Measurements from ENCODE around the gene COL4A1.

The COL4A1 gene

DNA sequence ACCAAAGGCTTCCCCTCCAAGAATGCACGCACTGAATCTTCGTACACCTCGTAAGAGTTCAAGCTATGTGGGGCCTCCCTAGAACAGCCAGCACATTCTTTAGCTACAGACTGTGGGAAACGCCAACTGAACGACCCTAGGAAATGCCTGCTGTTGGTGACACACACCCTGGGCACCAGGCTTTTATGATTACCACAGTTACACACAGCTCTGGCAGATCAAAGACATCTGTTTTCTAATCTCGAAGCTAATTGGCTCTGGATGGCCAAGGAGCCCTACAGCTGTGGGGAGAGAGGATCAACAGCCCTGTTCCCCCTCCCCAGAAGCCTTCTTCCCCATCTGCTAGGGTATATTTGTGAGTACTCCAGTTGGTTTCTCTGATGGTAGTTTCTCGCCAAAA, 123.0 kb downstream of the COL4A1 start:
- no peak for DNase-seq

DNA sequence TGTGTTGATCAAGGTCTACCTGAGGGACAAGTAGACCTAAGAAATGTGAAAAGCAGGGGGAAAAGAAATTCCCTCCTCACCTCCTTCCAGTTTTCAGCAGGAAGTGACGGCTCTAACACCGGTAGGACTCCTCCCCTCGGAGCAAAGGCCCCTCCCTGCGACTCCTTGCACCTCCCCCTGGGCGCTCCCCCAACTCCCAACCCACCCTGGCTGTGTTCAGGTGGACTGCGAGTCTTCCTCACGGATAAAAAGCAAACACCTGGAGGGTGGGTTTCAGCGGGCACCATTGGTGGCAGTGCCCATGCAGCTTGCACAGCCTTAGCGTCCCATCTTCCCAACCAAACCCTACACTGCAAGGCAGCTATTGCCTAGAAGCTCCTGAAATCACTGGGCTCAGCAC, 124.5 kb downstream of the COL4A1 start:
- no peak for DNase-seq

DNA sequence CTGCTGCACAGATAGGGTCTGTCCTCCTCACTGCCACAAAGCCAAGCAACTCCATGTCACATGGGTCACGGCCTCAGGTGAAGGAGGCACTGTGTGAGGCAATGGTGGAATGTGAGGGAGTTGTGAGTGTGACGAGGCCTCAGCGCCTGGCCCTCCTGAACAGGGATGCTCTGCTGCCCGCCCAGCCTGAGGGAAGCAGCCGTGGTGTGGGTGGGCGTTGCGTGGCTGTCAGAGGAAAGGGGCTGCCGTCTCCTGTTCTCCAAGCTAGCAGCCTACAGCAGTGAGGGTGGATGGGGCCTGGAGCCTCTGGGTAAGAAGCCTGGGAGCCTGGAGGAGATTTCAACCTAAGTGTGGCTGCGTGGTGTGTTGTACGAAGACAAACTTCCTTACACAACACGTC, 125.0 kb downstream of the COL4A1 start:
- DNase-seq, result no peak

DNA sequence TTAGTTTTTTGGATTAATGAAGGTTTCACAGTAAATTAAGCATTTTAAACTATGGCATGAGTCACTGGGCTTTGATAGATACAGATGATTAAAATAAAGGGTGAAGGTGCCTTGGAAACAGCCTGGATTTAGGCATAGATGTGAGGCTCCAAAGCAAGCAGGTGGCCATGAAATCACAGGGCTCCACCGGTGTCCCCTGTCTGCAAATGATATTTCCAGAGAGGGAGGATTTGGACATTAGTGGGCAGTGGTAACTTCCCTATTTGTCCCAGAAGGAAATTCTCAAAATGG, 127.2 kb downstream of the COL4A1 start:
- no peak for DNase-seq

DNA sequence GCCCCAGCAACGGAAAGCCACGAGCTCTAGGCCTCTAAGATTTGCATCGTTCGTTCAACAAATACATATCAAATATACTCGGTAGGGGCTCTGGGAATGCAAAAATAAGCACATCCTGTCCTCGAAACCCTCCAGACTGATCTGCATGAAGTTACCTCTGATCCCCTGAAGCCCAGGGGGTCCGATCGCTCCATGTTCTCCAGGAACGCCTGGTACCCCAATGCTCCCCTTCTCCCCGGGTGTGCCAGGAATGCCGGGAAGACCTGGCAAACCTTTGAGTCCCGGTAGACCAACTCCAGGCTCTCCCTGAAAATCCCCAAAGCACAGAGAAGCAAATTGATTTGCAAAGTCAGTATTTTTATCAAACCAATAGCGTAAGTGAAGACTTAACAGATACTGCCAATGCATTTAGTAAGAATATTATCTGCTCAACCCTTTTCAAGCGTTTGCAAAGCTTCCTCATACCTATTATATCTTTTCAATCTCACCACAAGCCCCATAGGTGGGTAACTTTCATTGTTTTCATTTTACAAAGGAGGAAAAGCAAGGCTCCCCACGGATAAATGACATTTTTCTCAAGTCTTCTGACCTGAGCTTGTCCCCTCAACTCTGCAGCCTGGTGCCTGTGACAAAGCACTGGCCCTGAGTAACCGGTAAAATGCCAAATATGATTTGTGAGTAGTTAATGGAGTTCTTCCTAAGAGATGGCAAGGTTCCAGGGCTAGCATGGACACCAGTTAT, 127.7 kb downstream of the COL4A1 start:
- no peak for DNase-seq

DNA sequence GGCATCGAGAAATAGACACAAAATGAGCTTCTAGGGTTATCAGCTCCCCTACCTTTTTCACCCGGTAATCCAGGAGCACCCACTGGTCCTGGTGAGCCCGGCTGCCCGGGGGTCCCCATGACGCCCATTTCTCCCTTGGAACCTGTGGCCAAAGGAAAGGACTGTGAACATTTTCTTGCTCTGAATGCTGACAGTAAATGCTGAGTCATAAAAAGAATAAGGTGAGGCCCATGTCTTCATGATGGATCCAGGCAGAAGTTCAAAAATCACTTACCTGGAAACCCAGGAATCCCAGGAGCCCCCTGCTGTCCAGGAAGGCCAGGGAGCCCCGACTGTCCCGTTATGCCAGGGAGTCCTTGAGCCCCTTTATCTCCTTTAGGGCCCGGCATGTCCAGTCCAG, 129.2 kb downstream of the COL4A1 start:
- no peak for DNase-seq

DNA sequence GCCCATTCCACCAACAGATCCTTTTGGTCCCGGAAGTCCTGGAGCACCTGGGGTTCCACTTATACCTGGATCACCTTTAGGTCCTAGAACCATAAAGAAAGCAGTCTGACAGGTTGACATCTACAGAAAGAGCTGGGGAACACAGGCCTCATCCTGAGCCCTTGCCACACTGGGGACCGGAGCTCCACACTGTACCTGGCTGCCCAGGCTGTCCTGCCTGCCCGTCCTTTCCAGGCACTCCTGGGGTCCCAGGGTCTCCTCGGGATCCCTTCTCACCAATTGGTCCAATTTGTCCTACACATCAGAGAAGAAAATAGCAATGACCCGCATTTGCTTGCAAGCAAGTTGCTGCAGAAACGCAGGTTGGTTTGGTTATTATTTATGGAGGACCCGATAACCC, 130.5 kb downstream of the COL4A1 start:
- no peak for DNase-seq

DNA sequence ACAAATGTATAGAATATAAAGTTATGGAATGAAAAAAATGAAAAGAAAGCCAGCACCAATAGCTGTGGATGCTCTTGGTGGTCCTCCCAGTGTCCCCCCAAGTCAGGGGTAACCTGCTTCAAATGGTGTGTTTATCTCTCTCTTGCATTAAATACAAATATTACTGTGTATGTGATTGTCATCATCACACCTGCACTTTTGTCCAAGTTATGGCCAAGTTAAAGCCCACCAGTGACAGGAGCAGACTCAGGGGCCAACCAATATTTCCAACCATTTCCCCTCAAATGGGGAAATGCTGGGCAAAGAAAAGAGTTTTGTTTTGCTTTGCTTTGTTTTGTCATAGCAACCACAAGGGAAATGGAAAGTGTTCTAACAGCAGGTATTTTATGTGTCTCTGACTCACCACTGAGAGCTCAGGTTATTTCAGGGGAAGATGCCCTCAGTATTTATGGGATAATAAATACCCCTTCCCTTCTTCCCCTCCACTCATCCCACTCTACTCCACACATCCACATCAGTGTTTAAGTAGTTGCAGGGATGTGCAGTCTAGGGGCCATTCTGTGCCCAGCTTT, 133.6 kb downstream of the COL4A1 start:
- DNase-seq, result no peak

DNA sequence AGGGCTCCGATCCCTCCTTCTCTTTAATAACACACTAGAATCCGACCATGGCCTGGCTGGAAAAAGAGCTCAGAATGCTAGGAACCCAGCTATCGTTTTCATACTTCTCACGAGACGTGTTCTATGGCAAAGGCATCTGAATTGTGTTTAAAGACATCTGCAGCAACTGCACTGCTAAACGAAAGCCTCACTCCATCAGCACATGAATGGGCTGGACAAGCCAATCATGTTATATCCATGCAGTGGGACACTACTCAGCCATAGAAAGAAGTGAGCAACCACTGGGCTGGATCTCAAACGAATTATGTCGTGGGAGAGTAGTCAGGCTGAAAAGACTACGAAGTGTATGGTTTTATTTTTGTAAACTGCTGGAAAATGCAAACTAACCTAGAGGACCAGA, 136.1 kb downstream of the COL4A1 start:
- DNase-seq, result no peak

DNA sequence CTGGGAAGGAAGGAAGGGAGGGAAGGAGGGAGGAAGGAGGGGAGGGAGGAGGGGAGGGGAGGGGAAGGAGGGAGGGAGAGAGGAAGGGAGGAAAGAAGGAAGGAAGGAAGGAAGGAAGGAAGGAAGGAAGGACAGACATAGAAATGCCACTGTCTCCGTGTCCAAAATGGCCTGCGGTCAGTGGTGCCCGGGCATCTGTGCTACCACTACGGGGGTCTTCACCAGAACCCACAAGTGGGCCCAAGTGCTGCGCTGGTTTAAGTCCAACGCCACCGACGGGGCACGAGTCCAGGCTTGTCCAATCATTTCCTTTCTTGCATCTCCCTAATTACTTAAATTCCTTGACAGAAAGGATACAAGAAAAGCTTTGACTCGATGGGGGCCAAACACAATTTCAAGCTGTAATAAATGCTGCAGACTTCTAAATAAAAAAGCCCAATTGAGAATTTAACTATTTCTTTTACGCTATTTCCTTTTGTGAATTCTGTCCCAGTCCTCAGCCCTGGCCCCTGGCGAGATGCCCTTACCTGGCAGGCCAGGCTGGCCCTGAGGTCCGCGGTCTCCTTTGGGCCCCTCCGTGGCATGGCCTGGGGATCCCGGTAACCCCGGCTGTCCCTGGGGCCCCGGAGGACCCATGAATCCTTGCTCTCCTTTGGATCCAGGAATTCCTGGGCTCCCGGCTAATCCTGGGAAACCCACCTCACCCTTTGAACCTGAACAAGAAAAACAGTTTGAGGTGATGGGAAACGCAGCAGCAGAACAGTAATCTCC, 136.8 kb downstream of the COL4A1 start:
- DNase-seq, result no peak

DNA sequence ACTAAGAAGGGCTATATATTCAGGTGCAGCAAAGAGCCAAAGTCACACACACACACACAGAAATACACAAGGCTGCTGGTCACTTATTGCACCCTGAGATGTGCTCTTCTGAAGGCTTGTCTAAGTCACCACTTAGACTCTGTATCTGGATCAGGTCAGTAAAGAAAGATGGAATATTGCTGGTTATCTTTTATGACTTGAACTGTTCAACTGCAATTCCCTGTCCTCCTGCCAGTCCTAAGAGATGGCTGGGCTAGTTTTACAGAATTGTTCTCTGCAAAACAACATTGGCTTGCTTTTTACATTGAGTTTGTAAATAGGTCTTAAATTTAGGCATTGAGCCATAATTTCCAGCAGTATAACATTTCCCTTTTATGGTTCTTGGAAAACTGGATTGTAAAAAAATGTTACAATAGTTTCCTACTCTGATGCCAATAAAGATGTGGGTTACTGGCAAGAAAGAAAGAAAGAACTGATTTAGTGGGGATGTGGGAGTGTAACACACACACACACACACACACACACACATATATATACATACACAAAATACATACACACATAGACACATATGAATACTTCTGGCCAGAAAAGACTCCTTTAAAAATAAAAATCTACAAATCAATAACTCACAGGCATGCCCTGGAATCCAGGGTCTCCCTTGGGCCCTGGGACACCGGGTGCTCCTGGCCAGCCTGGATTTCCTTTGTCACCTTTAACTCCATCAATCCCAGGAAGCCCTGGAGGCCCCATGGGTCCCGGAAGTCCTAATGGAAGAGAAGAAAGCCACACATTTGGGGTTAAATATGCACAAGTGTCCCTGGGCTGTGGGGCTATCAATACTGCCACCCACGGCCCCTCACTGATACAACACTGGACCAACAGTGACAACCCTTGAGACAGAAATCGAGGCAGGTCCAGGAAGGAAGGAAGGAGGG, 137.7 kb downstream of the COL4A1 start:
- DNase-seq, result no peak

DNA sequence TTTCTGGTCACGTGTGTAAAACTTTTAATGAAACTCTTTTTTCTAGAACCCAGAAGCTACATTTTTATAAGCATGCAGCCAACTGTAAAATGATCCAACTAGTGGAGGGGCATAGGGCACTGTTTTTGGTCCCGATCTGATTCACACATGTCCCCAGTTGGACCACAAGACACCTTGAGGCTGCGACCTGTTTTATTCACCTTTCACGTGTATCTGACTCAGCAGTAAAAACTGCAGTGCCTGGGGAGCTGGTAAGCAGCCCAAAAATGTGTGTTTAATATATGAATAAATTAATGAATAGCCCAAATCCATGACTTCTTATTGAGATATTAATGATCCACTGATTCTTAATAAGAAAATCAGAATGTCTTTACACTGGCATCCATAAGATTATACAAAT, 140.4 kb downstream of the COL4A1 start:
- DNase-seq, result no peak

DNA sequence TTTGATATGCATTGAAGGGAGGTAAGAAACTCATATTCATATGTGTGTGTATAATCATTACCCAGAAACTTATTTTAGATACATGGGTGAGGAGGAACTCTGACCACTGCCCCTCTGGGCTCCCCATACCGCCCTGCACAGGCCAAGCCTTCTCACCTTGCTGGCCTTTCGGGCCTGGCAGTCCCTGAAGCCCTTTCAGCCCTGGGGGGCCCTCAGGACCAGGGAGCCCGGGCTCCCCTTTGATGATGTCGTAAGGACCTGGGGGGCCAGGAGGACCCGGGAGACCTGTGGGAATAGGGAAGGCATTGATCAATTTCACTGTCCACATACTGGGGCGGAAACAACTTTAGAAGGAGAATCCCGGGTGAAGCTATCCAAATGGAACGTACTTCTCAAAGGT, 142.3 kb downstream of the COL4A1 start:
- DNase-seq, result no peak

DNA sequence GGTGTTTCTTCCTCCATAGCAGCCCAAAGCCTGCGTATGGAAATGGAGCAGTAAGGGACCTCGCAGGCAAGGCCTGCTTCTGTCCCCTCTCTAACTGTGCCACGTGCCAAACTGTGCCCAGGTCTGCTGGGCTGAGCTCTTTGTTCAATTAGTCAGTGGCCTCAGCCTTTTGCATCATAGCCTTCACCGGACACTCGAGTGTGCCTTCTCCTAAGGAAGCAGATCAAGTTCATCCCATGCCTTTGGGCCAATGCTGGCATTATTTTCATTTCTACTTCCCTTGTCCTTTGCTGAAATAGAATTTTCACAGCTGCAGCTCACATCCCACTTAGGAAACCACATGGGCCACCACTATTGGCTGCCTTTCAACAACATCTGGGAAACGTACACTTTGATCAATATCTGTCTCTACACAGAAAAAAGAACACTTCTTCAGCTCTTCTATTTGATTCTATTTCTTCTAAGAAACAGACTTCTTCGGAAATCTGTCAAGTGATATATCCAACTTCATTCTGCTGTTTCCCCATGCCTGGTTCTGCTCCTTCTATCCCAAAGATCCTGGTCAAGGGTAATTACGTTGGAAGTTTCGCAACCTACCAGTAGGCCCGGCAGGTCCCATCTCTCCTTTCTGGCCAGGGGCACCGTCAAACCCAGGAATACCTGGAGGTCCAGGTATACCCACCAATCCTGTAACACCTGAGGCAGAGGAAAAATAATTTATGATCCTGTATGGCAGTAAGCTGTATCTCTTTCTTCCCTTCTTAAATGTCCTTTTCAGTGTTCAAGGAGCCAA, 143.9 kb downstream of the COL4A1 start:
- no peak for DNase-seq

DNA sequence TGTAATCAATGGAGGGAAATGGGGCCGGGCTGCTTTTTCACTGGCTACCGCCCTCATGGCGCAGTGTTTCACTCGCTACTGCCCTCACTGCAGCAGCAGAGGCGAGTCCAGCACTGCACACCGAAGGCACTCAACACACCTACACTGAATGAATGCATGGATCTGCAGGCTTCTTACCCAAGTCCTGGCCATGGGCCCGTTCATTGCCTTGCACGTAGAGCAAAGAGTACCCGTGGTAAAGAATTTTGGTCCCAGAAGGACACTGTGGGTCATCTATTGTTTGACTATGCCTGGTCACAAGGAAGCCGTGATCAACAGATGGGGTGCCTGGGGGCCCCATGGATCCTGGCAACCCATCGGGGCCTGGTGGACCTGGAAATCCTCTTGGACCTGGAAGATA, 144.9 kb downstream of the COL4A1 start:
- no peak for DNase-seq

DNA sequence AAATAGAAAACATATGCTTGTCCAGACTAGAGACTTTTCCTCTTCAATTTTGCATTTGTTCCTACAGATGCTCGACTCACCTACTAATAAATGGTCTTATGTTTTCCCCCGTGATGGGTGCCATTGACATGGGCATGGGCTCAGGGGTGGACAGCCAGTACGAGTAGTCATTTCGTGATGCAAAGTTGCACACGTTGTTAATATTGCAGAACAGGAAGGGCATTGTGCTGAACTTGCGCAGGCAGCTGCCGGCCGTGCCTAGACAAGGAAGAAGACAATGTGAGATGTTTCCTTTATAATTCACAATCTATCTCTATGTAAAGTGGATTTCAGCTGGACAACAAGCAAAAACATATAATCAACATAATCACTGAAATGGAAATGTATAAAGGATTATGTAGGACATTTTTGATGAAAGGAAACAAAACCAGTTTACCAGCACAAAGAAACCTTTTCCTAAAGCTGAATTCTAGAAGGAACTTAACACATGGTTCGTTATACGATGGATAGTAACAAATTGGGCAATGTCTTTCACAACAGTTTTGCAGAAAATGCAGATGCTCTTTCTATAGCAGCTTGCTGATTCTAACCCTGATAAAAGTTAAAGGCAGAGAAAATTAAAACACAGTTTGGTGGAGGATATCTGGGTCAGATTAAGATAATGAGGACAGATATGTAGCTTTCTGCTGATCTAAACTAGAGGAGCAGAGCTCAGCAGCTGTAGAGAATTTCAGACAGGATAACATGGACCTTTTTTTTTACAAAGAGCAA, 145.7 kb downstream of the COL4A1 start:
- no peak for DNase-seq

DNA sequence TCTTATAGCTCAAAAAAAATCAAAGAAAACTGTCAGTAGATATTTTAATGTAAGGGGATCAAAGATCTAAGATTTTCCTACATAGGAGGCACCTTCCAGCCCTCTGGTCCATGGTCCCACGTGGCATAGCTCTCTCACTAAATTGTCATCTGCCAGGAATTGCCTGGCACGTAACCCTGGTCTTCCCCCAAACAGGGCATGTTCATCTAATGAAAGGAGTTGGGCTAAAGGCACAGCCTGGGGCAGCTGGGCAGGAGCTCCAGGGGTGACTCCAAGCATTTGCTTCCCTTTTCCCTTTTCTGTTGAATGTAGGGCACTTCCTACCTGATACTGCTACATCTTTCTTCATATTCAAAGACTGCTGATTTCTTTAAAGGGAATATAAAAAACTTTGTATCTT, 148.7 kb downstream of the COL4A1 start:
- no peak for DNase-seq

DNA sequence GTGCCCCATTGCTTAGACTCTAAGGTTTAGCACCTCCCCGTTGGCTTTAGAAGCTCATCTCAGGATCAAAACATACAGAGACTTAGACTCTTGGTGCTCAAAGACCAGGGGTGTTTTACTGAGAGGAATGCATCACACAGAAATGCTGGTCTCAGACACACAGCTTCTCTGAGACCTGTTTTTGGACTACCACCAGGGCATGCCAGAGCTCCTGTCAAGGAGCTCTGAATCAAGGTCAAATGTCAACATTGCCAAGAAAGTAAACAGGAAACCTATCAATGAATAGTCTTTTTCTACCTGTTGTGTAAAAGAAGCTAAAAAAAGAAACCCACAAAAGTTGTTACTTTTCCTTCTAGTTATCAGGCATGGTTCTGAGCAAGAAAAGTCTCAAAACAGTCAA, 149.2 kb downstream of the COL4A1 start:
- DNase-seq, result no peak

DNA sequence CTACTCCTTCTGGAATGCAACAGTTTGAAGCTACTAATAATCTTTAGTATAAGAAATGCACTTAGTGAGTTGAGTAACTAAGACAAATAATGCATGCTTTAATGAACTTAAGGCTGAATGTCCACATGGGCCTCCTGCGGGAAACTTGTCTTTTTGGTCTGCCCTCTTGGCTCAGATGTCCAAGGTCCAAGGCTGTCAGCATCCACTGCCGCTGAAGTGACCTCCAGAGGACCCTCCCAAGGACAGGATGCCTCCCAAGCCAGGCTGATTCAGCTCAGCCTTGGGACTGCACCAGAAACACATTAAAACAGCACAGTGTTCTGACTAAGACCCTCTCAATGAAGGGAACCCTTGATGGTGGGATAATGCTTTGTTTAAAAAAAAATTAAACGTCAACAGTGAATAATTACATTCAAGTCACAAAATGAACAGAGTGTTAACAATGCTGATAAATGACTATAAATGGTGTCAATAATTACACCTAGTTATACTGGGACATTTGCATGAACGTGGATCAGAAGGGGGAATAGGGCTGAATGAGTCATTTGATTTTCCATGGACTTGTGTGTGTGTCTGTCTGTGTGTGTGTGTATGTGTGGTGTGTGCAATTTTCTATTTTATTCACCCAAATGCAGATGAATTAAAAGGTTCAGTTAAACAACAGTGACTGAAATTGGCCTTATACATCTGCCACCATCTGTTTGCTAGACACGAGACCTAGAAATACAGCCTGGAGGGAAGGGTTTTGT, 150.5 kb downstream of the COL4A1 start:
- DNase-seq, result no peak

DNA sequence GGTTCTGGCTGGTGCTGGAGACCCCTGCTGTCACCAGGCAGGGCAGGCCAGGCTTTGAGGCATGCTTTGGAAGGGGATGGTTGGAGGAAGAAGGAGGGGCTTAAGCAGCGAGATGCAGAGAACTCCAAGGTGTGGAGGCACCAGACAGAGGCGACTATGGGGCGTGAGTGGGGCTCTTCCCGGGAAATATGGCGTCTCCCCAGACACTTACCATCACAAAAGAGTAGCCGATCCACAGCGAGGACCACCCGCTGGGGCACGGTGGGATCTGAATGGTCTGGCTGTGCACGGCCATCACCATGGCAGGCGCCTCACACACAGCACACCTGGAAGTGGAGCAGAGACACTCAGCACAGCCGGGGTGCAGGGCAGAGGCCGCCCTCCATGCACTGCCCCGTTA, 151.9 kb downstream of the COL4A1 start:
- no peak for DNase-seq

DNA sequence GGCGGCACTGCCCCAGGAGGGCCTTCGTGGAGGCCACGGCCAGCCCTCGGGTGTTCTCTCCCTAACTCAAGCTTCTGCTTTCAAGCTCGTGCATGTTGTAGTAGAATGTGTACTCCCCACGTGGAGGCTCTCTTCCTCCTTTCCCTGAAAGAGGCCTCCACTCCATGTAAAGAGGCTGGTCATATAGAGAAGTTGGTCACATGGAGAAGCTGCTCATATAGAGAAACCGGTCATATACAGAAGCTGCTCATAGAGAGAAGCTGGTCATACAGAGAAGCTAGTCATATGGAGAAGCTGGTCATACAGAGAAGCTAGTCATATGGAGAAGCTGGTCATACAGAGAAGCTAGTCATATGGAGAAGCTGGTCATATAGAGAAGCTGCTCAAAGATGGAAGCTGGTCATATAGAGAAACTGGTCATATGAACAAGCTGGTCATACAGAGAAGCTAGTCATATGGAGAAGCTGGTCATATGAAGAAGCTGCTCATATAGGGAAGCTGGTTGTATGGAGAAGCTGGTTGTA, 152.5 kb downstream of the COL4A1 start:
- DNase-seq, result no peak

Data from stimulated activated CD4-positive, alpha-beta T cell treated with anti-CD3 and anti-CD28 coated beads, Interleukin-15, amount 100 ng/mL, for 24 hours (primary cell).